ENCODE measurements around the gene FNDC8.
"Not testable (repeated sequence)": the region's sequence is repeated elsewhere in the genome, so short reads cannot be mapped to it uniquely, and the experiment has no call there.

The FNDC8 gene

GRCh38 chr17:35094902-35095301, 26.5 kb upstream of the FNDC8 start:
- DNase-seq (ENCODE audit: low read depth in 2 of 2, low spot score in 1 of 2): no peak

- DNase-seq (ENCODE audit: low read depth in 2 of 2, low spot score in 1 of 2): no peak
These were observed 25.7 kb upstream of the FNDC8 start for GRCh38 chr17:35095741-35096140.

- DNase-seq (ENCODE audit: low read depth in 2 of 2, low spot score in 1 of 2): no peak
These were observed 23.6 kb upstream of the FNDC8 start for GRCh38 chr17:35097776-35098175.

GRCh38 chr17:35099908-35100307, 21.5 kb upstream of the FNDC8 start:
- DNase-seq (ENCODE audit: low read depth in 2 of 2, low spot score in 1 of 2): no peak

- no peak for DNase-seq (ENCODE audit: low read depth in 2 of 2, low spot score in 1 of 2)
These were observed 20.4 kb upstream of the FNDC8 start for GRCh38 chr17:35101036-35101435.

- DNase-seq (ENCODE audit: low read depth in 2 of 2, low spot score in 1 of 2): no peak
These were observed 19.7 kb upstream of the FNDC8 start for GRCh38 chr17:35101725-35102124.

- DNase-seq (ENCODE audit: low read depth in 2 of 2, low spot score in 1 of 2): no peak
These were observed 18.1 kb upstream of the FNDC8 start for GRCh38 chr17:35103271-35103670.

- DNase-seq (ENCODE audit: low read depth in 2 of 2, low spot score in 1 of 2): no peak
These were observed 16.5 kb upstream of the FNDC8 start for GRCh38 chr17:35104844-35105450.

GRCh38 chr17:35110791-35111190, 10.6 kb upstream of the FNDC8 start:
- not testable (repeated sequence) for DNase-seq (ENCODE audit: low read depth in 2 of 2, low spot score in 1 of 2)

- DNase-seq (ENCODE audit: low read depth in 2 of 2, low spot score in 1 of 2): no peak
These were observed 4.6 kb upstream of the FNDC8 start for GRCh38 chr17:35116845-35117244.

- DNase-seq (ENCODE audit: low read depth in 2 of 2, low spot score in 1 of 2): no peak
These were observed 3.4 kb upstream of the FNDC8 start for GRCh38 chr17:35117984-35118383.

GRCh38 chr17:35119370-35120165, 1.8 kb upstream of the FNDC8 start, which contains the start of gene RAD51D:
RAD51D (minus strand) TSS chr17:35119860; CDS start chr17:35119613, 247 bp downstream.
- DNase-seq (ENCODE audit: low read depth in 2 of 2, low spot score in 1 of 2): peak; percentile 56 to 62

- DNase-seq (ENCODE audit: low read depth in 2 of 2, low spot score in 1 of 2): no peak
These were observed 6.5 kb downstream of the FNDC8 start for GRCh38 chr17:35127751-35128514.

- DNase-seq (ENCODE audit: low read depth in 2 of 2, low spot score in 1 of 2): no peak
These were observed 7.9 kb downstream of the FNDC8 start for GRCh38 chr17:35129154-35129972.

GRCh38 chr17:35129973-35130351, 8.5 kb downstream of the FNDC8 start:
- DNase-seq (ENCODE audit: low read depth in 2 of 2, low spot score in 1 of 2): no peak

- DNase-seq (ENCODE audit: low read depth in 2 of 2, low spot score in 1 of 2): no peak
These were observed 9.0 kb downstream of the FNDC8 start for GRCh38 chr17:35130392-35130791.

- no peak for DNase-seq (ENCODE audit: low read depth in 2 of 2, low spot score in 1 of 2)
These were observed 10.7 kb downstream of the FNDC8 start for GRCh38 chr17:35132099-35132498.

GRCh38 chr17:35132816-35133550, 11.6 kb downstream of the FNDC8 start:
- DNase-seq (ENCODE audit: low read depth in 2 of 2, low spot score in 1 of 2): no peak

- no peak for DNase-seq (ENCODE audit: low read depth in 2 of 2, low spot score in 1 of 2)
These were observed 13.9 kb downstream of the FNDC8 start for GRCh38 chr17:35135322-35135721.

GRCh38 chr17:35138218-35138617, 16.8 kb downstream of the FNDC8 start:
- no peak for DNase-seq (ENCODE audit: low read depth in 2 of 2, low spot score in 1 of 2)

All from stimulated activated CD8-positive, alpha-beta memory T cell treated with anti-CD3 and anti-CD28 coated beads, Interleukin-4, amount 100 ng/mL, for 1 hour (primary cell).